ENCODE data around the gene ARHGAP23.

- no peak for TF ChIP-seq POLR2AphosphoS2 (IDR thresholded peaks at IDR 0.05; ENCODE audit: low read depth, low read length)
- no peak for TF ChIP-seq EZH2 (IDR thresholded peaks at IDR 0.05; ENCODE audit: borderline replicate concordance, control insufficient read depth, low read depth, low read length)
These were observed 3.3 kb downstream of the ARHGAP23 start for GRCh38 chr17:38431346-38432145.
